ENCODE measurements around the gene GNL3. TPM values are rescaled to one million over a fixed set of nuclear protein-coding genes. Genes with fewer than 3 reads are reported as not detected.

GNL3 gene
- total RNA-seq, 4 donors from 2014 or later: 19.1 to 54.5 (median 37.4) TPM

DNA sequence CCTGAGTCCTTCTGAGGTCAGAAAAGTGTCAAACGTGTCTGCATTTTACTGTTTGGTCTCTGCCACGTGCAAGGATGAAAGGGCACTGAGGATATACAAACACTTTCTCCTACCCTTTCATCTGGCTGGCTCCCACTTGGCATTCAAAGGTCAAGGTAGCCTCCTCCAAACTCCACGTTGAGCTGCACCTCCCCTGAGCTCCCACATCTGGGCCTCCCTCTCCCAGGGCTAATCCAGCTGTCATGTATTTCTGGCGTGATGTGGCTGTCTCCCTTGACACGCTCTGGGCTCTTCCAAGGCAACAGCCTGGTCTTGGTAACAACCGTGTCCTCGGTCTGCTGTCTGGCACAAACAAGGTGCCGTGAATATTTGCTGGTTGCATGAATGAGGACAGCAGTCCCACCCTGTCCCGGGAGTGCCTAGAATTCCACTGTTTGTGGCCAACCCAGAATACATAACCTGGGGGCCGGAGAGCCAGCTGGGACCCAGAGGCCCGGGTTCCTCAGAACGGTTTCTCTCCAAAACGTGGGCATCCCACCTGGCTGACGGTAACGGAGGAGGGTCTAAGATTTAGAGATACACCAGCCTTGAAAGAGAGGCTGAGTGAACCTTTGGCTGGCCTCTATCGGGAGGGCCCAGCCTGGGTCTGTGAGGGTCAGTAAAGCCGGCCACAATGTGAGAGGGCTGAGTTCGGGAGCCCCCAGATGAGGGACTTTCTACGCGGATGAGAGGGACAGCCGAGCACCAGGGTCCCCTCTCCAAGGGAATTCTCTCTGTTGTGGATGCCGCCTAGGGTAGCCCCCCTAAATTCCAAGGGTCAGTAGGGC lies 19.0 kb downstream of the GNL3 start:
- WGBS, 2 donors (ENCODE audit: low coverage in 1 of 2): 0 to 1% methylated on average over 2 to 21 of the region's 22 CpGs
- peak overlapping the region; percentile 66 to 91 (median 78) for H3K4me3 ChIP-seq
- intact Hi-C loops (cut with DNase I; ENCODE audit: low total_unique reads) (no loop called here), in situ Hi-C loops (cut with MboI; ENCODE audit: low pct_ligation_motif_present in 1 of 4, low pct_unique_long_range_greater_than_20kb in 1 of 4, low sequenced_read_pairs in 3 of 4) (no loop called here)
- H3K9me3 ChIP-seq: no peaks in the 10 kb centered on the region
- H3K27ac ChIP-seq: peak overlapping the region; percentile 84 to 95 (median 94)
- TF ChIP-seq, protein P1, sequence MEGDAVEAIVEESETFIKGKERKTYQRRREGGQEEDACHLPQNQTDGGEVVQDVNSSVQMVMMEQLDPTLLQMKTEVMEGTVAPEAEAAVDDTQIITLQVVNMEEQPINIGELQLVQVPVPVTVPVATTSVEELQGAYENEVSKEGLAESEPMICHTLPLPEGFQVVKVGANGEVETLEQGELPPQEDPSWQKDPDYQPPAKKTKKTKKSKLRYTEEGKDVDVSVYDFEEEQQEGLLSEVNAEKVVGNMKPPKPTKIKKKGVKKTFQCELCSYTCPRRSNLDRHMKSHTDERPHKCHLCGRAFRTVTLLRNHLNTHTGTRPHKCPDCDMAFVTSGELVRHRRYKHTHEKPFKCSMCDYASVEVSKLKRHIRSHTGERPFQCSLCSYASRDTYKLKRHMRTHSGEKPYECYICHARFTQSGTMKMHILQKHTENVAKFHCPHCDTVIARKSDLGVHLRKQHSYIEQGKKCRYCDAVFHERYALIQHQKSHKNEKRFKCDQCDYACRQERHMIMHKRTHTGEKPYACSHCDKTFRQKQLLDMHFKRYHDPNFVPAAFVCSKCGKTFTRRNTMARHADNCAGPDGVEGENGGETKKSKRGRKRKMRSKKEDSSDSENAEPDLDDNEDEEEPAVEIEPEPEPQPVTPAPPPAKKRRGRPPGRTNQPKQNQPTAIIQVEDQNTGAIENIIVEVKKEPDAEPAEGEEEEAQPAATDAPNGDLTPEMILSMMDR (IDR thresholded peaks at IDR 0.05): no peak
- no peak for TF ChIP-seq POLR2AphosphoS5 (IDR thresholded peaks at IDR 0.05)
- TF ChIP-seq POLR2A (IDR thresholded peaks at IDR 0.05): no peak
- peaks cover 12 to 34% (median 28%) of the 10 kb centered on the region in 4 donors for H3K4me1 ChIP-seq
- H3K36me3 ChIP-seq: peaks cover 0 to 8% (median 0%) of the 10 kb centered on the region in 4 donors
- no peak for DNase-seq
- no peaks in the 10 kb centered on the region for H3K27me3 ChIP-seq

DNA sequence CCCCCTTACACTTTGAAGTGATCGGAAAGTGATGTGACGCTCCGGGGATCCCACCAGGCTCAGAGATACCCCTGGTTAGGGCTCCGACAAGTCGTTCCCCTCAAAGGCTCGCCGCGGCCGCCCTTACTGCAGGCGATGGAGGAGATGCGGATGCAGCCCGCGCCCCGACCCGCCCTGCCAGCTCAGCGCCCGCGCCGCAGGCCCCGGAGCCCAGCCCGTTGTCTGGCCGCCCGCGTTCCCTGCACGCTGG lies 19.5 kb downstream of the GNL3 start:
- in situ Hi-C loops (cut with MboI; ENCODE audit: low pct_ligation_motif_present in 1 of 4, low pct_unique_long_range_greater_than_20kb in 1 of 4, low sequenced_read_pairs in 3 of 4): no loop called here
- DNase-seq: no peak
- 1% methylated on average over 17 of the region's 25 CpGs; no CpG with 5 or more reads in 1 of the 2 donors for WGBS, 2 donors (ENCODE audit: low coverage in 1 of 2)
- TF ChIP-seq POLR2AphosphoS5 (IDR thresholded peaks at IDR 0.05) (no peak), EP300 (IDR thresholded peaks at IDR 0.05; ENCODE audit: low read depth) (no peak), POLR2A (IDR thresholded peaks at IDR 0.05) (no peak)
- TF ChIP-seq, protein P1 (IDR thresholded peaks at IDR 0.05): no peak
- H3K4me3 ChIP-seq: peak overlapping the region; percentile 66 to 91 (median 78)
- intact Hi-C loops (cut with DNase I; ENCODE audit: low total_unique reads): no loop called here
- peak overlapping the region; percentile 84 to 95 (median 94) for H3K27ac ChIP-seq
- H3K4me1 ChIP-seq: peaks cover 12 to 34% (median 28%) of the 10 kb centered on the region in 4 donors
- H3K36me3 ChIP-seq: peaks cover 0 to 8% (median 0%) of the 10 kb centered on the region in 4 donors
- no peaks in the 10 kb centered on the region for H3K27me3 ChIP-seq
- H3K9me3 ChIP-seq: no peaks in the 10 kb centered on the region

DNA sequence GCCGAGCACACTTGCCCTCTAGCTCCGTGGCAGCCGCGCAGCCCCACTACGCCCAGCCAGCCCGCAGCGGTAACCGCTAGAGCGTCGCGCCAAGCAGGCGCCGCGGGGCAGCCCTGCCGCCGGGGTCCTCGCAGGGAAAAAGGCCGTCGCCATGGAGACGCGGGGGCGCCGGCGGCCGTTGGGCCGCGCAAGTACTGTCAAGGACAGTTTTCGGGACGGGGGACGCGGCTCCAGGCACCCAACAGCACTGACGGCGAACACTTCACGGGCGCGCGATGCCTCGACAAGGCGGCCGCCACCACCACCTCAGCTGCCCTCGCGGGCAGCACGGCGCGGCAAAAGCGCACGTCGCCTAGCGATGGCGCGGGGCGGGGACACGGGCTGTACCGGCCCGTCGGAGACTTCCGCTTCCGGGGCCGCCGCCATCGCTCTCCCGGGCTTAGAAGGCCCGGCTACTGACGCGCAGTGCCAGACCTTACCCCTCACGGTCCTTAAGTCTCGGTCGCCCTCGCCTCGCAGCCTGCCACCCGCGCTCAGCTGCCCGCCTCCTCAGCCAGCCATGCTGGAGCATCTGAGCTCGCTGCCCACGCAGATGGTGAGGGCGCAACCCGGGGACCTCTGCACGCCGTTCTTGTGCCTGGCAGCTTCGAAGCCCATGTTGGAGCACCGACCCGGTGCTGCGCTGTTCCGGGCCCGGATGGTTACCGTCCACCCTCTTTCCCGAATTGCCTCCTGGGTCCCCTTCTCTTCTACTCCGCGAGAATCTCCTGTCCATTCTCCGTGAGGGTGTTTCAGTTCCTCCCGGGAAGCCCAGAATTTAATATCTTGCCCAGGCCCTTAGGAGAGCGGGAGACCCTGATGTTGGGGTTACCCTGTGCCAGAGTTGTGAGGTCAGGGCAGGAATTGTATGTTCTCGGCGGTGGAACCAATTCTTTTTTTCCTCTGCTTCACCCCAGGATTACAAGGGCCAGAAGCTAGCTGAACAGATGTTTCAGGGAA lies 20.2 kb downstream of the GNL3 start, which contains the start of the genes GLT8D1 and SPCS1:
GLT8D1 (minus strand) TSS at position 104 of the 999 bp plus-strand sequence. CDS start 5,331 bp downstream, outside the sequence.
SPCS1 (plus strand) TSS at position 419 of the 999 bp plus-strand sequence; CDS start at position 560, 141 bp downstream.
- H3K4me3 ChIP-seq: peak within 1 kb of the TSS; percentile 66 to 91 (median 78)
- intact Hi-C loops (cut with DNase I; ENCODE audit: low total_unique reads): no loop called here
- H3K9me3 ChIP-seq: no peaks in the 10 kb centered on the region
- no peaks in the 10 kb centered on the region for H3K27me3 ChIP-seq
- in situ Hi-C loops (cut with MboI; ENCODE audit: low pct_ligation_motif_present in 1 of 4, low pct_unique_long_range_greater_than_20kb in 1 of 4, low sequenced_read_pairs in 3 of 4): no loop called here
- peaks cover 0 to 8% (median 0%) of the 10 kb centered on the region in 4 donors for H3K36me3 ChIP-seq
- DNase-seq: peak; percentile 86
- WGBS, 2 donors (ENCODE audit: low coverage in 1 of 2): 0% methylated on average over 39 of the region's 94 CpGs; no CpG with 5 or more reads in 1 of the 2 donors
- H3K27ac ChIP-seq: peak within 1 kb of the TSS; percentile 84 to 95 (median 94)
- H3K4me1 ChIP-seq: peaks cover 12 to 34% (median 28%) of the 10 kb centered on the region in 4 donors
- TF ChIP-seq POLR2A (IDR thresholded peaks at IDR 0.05): peak; percentile 71
- peak; percentile 76 to 84 (median 83) for TF ChIP-seq POLR2AphosphoS5 (IDR thresholded peaks at IDR 0.05)
- TF ChIP-seq, protein P1 (IDR thresholded peaks at IDR 0.05): no peak
- TF ChIP-seq EP300 (IDR thresholded peaks at IDR 0.05; ENCODE audit: low read depth): no peak
